GM12874 (cell line): ENCODE results near the gene PNLIPRP2.

Experiments
- TF ChIP-seq, protein P1 (sequence below): IDR thresholded peaks from 2 replicates; pipeline ENCODE4 v1.5.1; 2011; ENCODE audit warnings: low read depth, mild to moderate bottlenecking, control low read depth, low read length, moderate library complexity; ENCODE audit not compliant: insufficient read depth

Gene PNLIPRP2

DNA sequence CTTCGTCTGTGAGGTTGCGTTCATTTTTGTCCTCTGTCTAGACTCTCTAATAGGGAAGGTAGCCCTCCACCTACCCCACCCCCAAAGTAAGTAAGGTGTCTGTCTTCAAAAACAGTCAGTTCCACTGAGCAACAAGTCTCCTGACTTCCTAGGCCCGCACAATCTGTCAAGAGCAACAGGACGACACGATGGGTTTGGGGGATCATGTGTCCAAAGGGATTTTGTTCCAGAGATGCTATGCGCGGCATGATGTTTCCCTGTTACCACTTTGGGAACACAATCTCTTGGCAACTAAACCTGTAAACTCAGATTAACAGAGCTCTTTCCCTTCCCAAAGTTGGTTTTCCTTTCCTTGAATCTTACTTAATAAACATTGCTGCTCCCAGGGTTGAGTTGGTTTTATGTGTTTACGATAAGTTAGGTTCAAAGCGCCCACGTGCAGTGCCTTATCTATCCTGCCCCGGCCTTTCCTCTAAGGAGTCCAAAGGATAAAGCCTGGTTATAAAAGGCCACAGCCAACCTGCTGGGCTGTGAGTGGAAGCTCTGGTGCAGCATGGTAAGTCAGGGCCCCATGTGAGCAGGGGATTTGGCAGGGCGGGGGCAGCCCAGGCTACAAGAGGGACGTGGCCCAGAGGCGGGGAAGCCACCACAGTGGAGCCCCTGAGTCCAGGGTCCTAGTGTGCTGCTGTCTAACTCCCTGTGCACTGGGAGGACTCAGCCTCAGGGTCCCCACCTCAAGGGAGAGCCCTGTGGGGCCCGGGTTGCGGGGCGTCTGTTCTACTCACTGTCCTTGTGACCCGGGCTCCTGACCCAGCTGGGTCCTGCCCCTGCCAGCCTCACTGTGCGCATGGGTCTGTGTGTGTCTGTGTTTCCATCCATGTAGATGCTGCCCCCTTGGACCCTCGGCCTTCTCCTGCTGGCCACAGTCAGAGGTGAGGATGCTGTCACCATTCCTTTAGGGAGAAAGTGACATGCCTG, at the start of gene PNLIPRP2:
Gene PNLIPRP2, plus strand, starts transcription at position 531 of the 978 bp plus-strand sequence.
- TF ChIP-seq, protein P1, sequence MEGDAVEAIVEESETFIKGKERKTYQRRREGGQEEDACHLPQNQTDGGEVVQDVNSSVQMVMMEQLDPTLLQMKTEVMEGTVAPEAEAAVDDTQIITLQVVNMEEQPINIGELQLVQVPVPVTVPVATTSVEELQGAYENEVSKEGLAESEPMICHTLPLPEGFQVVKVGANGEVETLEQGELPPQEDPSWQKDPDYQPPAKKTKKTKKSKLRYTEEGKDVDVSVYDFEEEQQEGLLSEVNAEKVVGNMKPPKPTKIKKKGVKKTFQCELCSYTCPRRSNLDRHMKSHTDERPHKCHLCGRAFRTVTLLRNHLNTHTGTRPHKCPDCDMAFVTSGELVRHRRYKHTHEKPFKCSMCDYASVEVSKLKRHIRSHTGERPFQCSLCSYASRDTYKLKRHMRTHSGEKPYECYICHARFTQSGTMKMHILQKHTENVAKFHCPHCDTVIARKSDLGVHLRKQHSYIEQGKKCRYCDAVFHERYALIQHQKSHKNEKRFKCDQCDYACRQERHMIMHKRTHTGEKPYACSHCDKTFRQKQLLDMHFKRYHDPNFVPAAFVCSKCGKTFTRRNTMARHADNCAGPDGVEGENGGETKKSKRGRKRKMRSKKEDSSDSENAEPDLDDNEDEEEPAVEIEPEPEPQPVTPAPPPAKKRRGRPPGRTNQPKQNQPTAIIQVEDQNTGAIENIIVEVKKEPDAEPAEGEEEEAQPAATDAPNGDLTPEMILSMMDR: no peak

DNA sequence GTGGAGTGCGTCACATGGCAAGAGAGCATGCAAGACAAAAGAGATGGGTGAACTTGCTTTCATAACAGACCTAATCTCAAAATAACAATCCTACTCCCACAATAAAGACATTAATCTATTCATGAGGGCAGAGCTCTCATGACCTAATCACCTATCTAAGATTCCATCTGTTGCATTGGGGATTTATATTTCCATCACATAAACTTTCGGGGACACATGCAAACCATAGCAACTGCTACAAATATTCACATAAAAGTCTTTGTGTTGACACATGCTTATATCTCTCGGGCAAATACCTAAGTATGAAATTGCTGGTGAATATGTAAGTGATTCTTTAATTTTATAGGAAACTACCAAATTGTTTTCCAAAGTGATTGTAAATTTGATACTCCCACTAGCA, 46.0 kb upstream of the PNLIPRP2 start:
- TF ChIP-seq, protein P1: no peak

DNA sequence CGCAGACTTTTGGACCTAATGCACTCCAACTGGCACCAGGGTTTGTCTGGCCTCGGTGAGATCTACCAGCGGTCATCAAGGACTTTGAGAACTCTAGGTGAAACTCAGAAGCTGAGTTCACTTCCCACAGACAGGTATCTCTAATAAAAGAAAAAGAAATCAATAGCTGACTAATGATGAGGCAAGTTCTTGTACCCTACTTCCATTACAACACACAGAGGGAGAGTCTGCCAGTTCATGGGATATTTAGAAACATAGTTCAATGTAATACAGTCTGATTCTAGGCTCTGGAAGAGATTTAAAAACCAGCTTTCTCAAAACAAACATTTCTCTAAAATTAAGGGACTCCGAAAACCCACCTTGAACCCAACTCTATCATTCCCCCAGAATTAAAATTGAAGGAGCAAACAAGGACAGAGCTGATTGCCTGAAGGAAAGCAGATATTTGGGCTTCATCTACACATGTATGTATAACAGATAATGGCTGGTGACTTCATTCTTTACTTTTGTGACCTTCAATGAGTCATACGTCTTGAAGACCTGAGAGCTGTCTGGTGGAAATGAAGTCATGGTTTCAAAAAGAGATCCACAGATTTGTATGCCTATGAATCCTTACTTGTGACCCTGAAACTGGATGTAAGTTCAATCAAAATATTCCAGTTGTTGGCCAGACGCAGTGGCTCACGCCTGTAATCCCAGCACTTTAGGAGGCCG, 32.7 kb upstream of the PNLIPRP2 start:
- TF ChIP-seq, protein P1: no peak

DNA sequence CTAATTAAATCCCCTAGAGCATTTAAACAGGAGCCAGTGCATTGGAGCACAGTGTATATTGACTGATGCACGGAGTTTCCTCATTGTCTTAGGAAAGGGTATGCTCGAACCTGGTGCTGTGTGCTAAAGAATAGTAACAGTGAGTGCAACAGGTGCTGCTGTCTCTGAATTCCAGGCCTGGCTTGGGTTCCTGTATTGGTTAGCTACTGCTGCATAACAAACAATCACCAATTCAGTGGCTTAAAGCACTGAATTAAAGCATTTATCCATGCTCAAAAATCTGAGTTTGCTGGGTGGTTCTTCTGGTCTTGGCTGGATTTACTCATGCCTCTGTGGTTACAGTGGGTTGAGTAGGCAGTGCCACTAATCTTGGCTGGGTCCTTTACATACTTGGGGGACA, 31.8 kb upstream of the PNLIPRP2 start:
- TF ChIP-seq, protein P1: no peak

DNA sequence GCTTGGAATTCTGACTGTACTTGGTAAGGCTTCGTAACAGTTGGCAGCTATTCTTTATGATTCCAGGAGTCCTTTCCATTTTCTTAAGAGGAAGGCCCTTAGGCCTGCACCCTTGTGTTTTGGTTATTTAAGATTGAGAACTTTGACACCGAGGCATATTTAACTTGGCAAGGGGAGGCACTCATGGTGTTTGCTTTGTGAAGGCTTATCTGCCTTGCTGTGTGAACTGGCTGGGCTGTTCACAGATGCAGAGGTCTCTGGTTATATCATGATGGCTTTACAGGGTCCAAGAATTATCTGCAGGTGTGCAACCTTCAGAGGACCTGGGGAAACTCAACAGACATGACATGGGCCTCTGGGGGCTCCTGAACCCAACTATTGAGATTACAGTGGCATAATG, 30.8 kb upstream of the PNLIPRP2 start:
- TF ChIP-seq, protein P1: no peak

DNA sequence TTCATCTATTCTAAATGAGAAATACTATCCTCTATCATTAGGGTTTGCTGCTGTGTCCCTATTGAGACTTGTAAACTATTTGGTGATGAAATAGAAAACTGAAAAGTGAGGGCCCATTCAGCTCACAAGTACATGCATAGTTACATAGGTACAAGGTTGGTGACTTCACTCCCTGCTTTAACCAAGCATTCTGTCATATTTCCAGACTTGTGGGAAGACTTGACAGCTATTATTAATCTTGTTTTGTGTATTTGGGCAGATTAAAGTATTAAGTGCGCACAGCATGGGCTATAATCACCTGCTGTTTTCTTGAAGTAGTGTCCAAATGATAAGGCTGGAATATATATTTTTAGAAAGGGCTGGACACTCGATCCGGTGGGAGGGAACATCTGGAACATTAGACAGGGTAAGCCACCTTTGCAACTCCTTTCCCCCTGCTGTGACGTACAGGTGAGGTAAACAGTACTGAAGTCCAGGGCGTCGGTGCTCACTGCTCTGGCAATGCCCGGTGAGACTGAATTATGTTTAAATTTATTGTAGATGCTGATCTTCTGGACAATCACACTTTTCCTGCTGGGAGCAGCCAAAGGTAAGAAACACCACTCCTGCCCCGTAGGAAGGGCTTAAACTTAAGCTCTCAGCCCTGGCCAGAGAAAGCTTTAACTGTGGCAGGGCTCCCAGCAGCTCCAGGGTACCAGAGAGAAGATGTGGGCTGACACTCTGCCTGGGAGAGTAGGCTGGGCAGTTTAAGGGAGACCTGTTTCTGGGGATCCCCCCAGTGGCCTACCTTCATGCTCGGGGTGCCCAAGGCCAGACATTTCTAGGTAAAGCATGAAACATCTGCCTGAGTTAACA, 29.9 kb upstream of the PNLIPRP2 start, which contains the start of gene PNLIPRP1:
Gene PNLIPRP1, plus strand, starts transcription at position 370 of the 855 bp plus-strand sequence. Its CDS starts 171 bp downstream, at position 541.
- TF ChIP-seq, protein P1: no peak
